ENCODE data around the gene AGBL1. TPM values are rescaled to one million over a fixed set of nuclear protein-coding genes. Genes with fewer than 3 reads are reported as not detected.

AGBL1 gene
- total RNA-seq, 1 experiment from 2014 or later: not detected

- Histone ChIP-seq H2BK5ac (ENCODE audit: insufficient read length, low read length) (no peak overlapping the region), H3K4me1 (ENCODE audit: insufficient read depth, low read length) (no peaks in the 10 kb centered on the region), H2BK12ac (ENCODE audit: insufficient read length, low read depth, low read length) (no peak overlapping the region), H3K23ac (ENCODE audit: insufficient read length, low read depth, low read length) (no peak overlapping the region), H4K5ac (ENCODE audit: insufficient read length, low read depth, low read length) (no peak overlapping the region), H4K8ac (replicated peaks; ENCODE audit: insufficient read length, low read depth, low read length) (no peak overlapping the region), H3K56ac (ENCODE audit: insufficient read length, low read depth, low read length) (no peak overlapping the region), H2AFZ (ENCODE audit: low read length) (no peak overlapping the region), H3K9ac (ENCODE audit: extremely low read depth, insufficient read length, low read length) (no peak overlapping the region), H2BK20ac (ENCODE audit: low read depth, low read length, poor library complexity, severe bottlenecking) (no peak overlapping the region), H2BK120ac (ENCODE audit: low read depth, low read length, poor library complexity, severe bottlenecking) (no peak overlapping the region), H3K79me2 (ENCODE audit: insufficient read depth, low read length) (no peaks in the 10 kb centered on the region), H2AK5ac (ENCODE audit: insufficient read length, low read length) (no peak overlapping the region), H3K27ac (ENCODE audit: insufficient read length, low read depth, low read length) (no peak overlapping the region), H3K18ac (ENCODE audit: insufficient read length, low read depth, low read length) (no peak overlapping the region), H3T11ph (ENCODE audit: low read length) (no peak overlapping the region), H3K4ac (ENCODE audit: low read depth, low read length) (no peak overlapping the region), H4K91ac (ENCODE audit: insufficient read length, low read depth, low read length) (no peak overlapping the region), H3K14ac (ENCODE audit: insufficient read depth, low read length) (no peak overlapping the region), H3K23me2 (ENCODE audit: insufficient read length, low read depth, low read length, poor library complexity, severe bottlenecking) (no peaks in the 10 kb centered on the region), H3K4me2 (ENCODE audit: insufficient read depth, insufficient read length, low read length) (no peak overlapping the region), H3K27me3 (ENCODE audit: insufficient read depth, low read length) (no peaks in the 10 kb centered on the region), H2BK15ac (ENCODE audit: low read depth, low read length) (no peak overlapping the region), H3K79me1 (ENCODE audit: insufficient read depth, low read depth, low read length, poor library complexity, severe bottlenecking) (no peaks in the 10 kb centered on the region), H4K20me1 (ENCODE audit: control insufficient read depth, insufficient read depth, insufficient read length) (no peaks in the 10 kb centered on the region), H3K9me3 (ENCODE audit: control insufficient read depth, low read depth, low read length) (no peaks in the 10 kb centered on the region)
- no peak overlapping the region for H3K4me3 Mint-ChIP-seq
- H3K27ac Mint-ChIP-seq: no peak overlapping the region
- DNase-seq: no peak
- no CpG with 5 or more reads among the region's 2 CpGs for WGBS (ENCODE audit: extremely low coverage, insufficient read length, low lambda C conversion rate)
- no peaks in the 10 kb centered on the region for H3K27me3 Mint-ChIP-seq (ENCODE audit: low read depth)
- no peak for TF ChIP-seq CTCF (conservative IDR thresholded peaks at IDR 0.05)
- no peaks in the 10 kb centered on the region; a peak in 1 of 5 replicates for H3K9me3 Mint-ChIP-seq
- H3K4me1 Mint-ChIP-seq: 0 out of 4 replicates have a peak, but pooled peaks cover 4 to 5% of the 10 kb centered on the region in 2 experiments
- H3K36me3 Mint-ChIP-seq (ENCODE audit: insufficient read depth in 1 of 3, low read depth in 3 of 3): no peaks in the 10 kb centered on the region
Measured at GRCh38 chr15:86833595-86833994, 753.9 kb downstream of the AGBL1 start.

Measured in H9 (cell line).